ENCODE results near the gene MAF.

Gene MAF

DNA sequence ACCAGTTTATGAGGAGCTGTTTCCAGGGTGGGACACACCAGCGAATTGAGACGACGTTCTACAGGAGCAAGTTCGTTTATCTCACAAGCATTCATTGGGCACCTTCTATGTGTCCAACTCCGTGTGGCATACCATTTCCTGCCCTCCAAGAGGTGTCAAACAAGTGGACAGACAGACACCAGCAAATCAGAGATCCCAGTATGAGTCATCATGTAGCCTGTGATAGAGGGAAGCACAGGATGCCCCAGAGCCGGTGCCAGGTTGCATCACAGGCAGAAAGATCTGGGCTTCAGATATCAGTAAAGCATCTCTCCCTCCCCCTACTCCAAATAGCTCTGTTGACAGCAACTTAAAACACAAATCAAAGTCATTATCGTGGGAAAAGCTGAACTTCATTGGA, 31.8 kb upstream of the MAF start:
- FAIRE-seq = no peak
- DNase-seq (ENCODE audit: insufficient read length) = no peak
- TF ChIP-seq TAF1 (IDR thresholded peaks at IDR 0.05; ENCODE audit: borderline replicate concordance, low read depth, low read length) = no peak
- TF ChIP-seq POLR2A (IDR thresholded peaks at IDR 0.05; ENCODE audit: low read depth, low read length) = no peak
- TF ChIP-seq POLR2AphosphoS5 (IDR thresholded peaks at IDR 0.05; ENCODE audit: low read depth, low read length) = no peak

DNA sequence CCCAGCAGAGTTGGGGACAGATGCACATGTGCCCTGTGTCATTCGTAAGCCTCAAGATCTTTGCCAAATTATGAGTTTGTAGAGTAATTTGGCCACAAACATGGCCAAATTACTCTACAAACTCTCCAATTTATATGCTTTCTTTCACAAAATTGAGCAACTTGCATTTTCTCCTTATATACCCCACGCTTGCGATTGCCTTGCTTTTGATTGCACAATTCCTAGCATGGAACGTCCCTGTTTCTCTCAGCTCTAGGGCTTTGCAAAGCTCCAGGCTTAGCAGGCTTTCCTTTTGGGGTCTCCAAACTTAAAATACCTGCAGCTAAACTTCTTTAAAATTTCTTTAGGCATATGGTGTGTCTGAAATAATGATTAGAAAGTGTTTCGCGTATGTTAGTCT, 28.5 kb upstream of the MAF start:
- no peak for FAIRE-seq

DNA sequence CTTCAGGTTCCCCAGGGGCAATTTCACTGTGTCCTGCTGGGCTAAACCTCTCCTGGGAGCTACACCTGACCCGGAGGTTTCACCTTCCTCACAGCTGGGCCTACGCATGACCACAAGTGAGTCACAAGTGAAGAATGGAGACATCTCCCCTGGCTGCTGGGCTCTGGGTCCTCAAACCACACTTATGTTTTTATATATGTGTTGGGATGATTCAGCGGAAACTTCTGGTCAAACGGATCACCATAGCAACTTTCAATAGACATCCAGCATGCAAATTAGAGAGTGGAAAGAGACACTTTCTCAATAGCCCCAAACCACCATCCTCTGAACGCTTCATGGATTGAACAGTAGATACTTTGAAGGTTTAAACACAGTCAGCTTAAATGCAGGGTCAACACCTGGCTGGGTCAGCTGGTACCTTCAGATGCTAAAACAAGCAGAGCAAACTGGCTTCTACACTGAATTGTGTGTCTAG, 28.0 kb upstream of the MAF start:
- DNase-seq (ENCODE audit: insufficient read length) (peak; percentile 6), FAIRE-seq (peak; percentile 76)
- TF ChIP-seq TAF1 (IDR thresholded peaks at IDR 0.05; ENCODE audit: borderline replicate concordance, low read depth, low read length) (no peak), POLR2AphosphoS5 (IDR thresholded peaks at IDR 0.05; ENCODE audit: low read depth, low read length) (no peak), POLR2A (IDR thresholded peaks at IDR 0.05; ENCODE audit: low read depth, low read length) (no peak)

More for the DNA sequence above, 28.5 kb upstream of the MAF start:
- no peak for DNase-seq (ENCODE audit: insufficient read length)
- TF ChIP-seq TAF1 (IDR thresholded peaks at IDR 0.05; ENCODE audit: borderline replicate concordance, low read depth, low read length) (no peak), POLR2AphosphoS5 (IDR thresholded peaks at IDR 0.05; ENCODE audit: low read depth, low read length) (no peak), POLR2A (IDR thresholded peaks at IDR 0.05; ENCODE audit: low read depth, low read length) (no peak)

DNA sequence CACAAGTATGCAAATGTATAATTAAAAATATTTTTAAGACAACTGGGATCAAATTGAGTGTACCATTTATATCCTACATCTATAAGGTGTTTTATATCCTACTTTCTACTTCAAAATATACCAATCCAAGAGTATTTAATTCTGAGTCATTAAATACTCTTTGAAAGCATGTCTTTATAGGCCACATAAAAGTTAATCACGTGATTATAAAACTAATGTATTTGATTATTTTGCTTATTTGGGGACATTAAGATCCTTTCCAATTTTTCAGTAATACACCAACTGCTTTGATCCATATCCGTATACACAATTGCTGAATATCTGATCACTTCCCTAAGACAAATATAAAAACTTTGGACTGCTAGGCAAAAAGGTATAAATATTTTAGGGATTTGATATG, 26.6 kb upstream of the MAF start:
- no peak for FAIRE-seq
- TF ChIP-seq POLR2AphosphoS5 (IDR thresholded peaks at IDR 0.05; ENCODE audit: low read depth, low read length) = no peak
- no peak for TF ChIP-seq POLR2A (IDR thresholded peaks at IDR 0.05; ENCODE audit: low read depth, low read length)
- no peak for TF ChIP-seq TAF1 (IDR thresholded peaks at IDR 0.05; ENCODE audit: borderline replicate concordance, low read depth, low read length)
- DNase-seq (ENCODE audit: insufficient read length) = no peak

DNA sequence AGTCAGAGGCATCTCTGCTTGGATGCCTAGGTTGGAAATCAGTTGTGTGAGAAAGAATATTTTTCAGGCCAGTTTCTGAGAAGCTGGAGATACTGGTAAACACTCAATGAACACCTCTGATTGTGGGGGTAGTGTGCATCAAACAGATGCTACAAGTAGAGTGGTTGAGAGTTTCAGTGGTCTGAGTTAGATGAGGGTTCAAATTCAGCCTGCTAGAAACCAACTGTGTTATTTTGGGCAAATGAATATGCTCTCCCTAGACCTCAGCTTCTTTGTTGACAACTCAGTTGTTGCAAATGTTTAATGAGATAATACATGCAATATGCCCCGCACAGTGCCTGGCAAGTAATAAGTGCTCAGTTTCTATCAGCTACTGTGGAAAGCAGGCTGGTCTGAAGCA, 25.2 kb upstream of the MAF start:
- FAIRE-seq = no peak
- no peak for DNase-seq (ENCODE audit: insufficient read length)
- TF ChIP-seq POLR2AphosphoS5 (IDR thresholded peaks at IDR 0.05; ENCODE audit: low read depth, low read length) (no peak), POLR2A (IDR thresholded peaks at IDR 0.05; ENCODE audit: low read depth, low read length) (no peak), TAF1 (IDR thresholded peaks at IDR 0.05; ENCODE audit: borderline replicate concordance, low read depth, low read length) (no peak)

- TF ChIP-seq TAF1 (IDR thresholded peaks at IDR 0.05; ENCODE audit: borderline replicate concordance, low read depth, low read length) (no peak), POLR2AphosphoS5 (IDR thresholded peaks at IDR 0.05; ENCODE audit: low read depth, low read length) (no peak), POLR2A (IDR thresholded peaks at IDR 0.05; ENCODE audit: low read depth, low read length) (no peak)
- DNase-seq (ENCODE audit: insufficient read length) = no peak
- FAIRE-seq = no peak
Observed at GRCh38 chr16:79623824-79624223, 23.3 kb upstream of the MAF start.

DNA sequence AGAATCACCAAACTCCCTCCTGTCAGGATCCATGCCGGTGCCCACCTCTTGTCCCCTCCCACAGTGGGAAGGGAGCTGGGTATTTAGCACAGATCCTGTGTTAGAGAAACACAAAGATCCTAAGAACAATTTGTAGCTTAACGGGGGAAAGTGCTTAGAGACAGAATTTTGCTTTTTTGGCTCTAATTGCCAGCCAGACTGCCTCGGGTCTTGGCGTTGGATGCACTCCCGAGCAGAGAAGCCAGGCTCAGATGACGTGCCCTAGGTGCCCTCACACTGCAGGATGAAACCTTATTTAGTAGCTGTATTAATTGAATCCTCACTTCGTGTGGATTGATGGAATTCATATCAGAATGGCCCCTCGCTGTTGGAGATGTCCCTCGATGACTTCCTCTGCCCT, 22.5 kb upstream of the MAF start:
- no peak for DNase-seq (ENCODE audit: insufficient read length)
- FAIRE-seq = no peak
- TF ChIP-seq POLR2A (IDR thresholded peaks at IDR 0.05; ENCODE audit: low read depth, low read length) (no peak), TAF1 (IDR thresholded peaks at IDR 0.05; ENCODE audit: borderline replicate concordance, low read depth, low read length) (no peak), POLR2AphosphoS5 (IDR thresholded peaks at IDR 0.05; ENCODE audit: low read depth, low read length) (no peak)

GRCh38 chr16:79621027-79621426, 20.5 kb upstream of the MAF start:
- DNase-seq (ENCODE audit: insufficient read length) = no peak
- FAIRE-seq = no peak
- no peak for TF ChIP-seq POLR2AphosphoS5 (IDR thresholded peaks at IDR 0.05; ENCODE audit: low read depth, low read length)
- no peak for TF ChIP-seq TAF1 (IDR thresholded peaks at IDR 0.05; ENCODE audit: borderline replicate concordance, low read depth, low read length)
- no peak for TF ChIP-seq POLR2A (IDR thresholded peaks at IDR 0.05; ENCODE audit: low read depth, low read length)

DNA sequence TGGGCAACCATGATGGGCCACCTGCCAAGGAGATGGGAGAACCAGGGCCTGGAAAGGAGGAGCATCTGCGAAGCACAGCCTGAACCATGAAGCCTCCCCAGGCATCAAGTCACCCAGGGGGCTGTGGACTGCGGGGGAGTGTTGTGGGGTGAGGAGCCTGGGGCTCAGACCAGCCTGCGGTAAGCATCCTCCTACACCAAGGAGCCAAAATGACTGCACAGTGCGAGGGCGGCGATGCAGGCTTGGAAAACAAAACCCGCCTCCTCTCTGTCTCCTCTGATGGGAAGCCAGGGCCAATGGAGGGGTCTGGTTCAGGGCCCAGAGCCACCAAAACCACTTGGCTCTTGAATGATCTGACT, 18.1 kb upstream of the MAF start:
- TF ChIP-seq TAF1 (IDR thresholded peaks at IDR 0.05; ENCODE audit: borderline replicate concordance, low read depth, low read length) (no peak), POLR2A (IDR thresholded peaks at IDR 0.05; ENCODE audit: low read depth, low read length) (no peak), POLR2AphosphoS5 (IDR thresholded peaks at IDR 0.05; ENCODE audit: low read depth, low read length) (no peak)
- DNase-seq (ENCODE audit: insufficient read length) (no peak), FAIRE-seq (no peak)

GRCh38 chr16:79618041-79618691, 17.6 kb upstream of the MAF start:
- TF ChIP-seq POLR2AphosphoS5 (IDR thresholded peaks at IDR 0.05; ENCODE audit: low read depth, low read length) = no peak
- no peak for TF ChIP-seq TAF1 (IDR thresholded peaks at IDR 0.05; ENCODE audit: borderline replicate concordance, low read depth, low read length)
- TF ChIP-seq POLR2A (IDR thresholded peaks at IDR 0.05; ENCODE audit: low read depth, low read length) = no peak
- DNase-seq (ENCODE audit: insufficient read length) (no peak), FAIRE-seq (no peak)

DNA sequence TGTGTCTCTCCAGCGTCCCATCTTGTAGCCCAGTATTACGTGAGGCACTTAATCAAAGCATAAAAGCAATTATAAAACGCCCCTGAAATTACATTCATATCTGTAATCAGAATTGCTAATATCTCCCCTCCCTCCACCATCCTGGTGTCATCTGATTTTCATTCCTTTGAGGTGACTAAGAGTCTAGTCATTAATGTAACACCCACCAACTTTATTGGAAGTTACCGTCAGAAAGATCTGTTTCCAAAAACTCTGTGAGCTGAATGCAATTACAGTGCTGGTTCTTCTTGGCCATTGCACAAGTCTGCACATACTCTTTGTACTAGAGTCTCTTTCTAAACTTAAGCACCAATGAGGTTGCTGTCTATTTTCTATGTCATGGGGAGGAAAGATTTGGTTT, 12.5 kb upstream of the MAF start:
- TF ChIP-seq TAF1 (IDR thresholded peaks at IDR 0.05; ENCODE audit: borderline replicate concordance, low read depth, low read length) (no peak), POLR2A (IDR thresholded peaks at IDR 0.05; ENCODE audit: low read depth, low read length) (no peak), POLR2AphosphoS5 (IDR thresholded peaks at IDR 0.05; ENCODE audit: low read depth, low read length) (no peak)
- DNase-seq (ENCODE audit: insufficient read length) = no peak
- no peak for FAIRE-seq

GRCh38 chr16:79612207-79612606, 11.7 kb upstream of the MAF start:
- DNase-seq (ENCODE audit: insufficient read length) (no peak), FAIRE-seq (no peak)
- TF ChIP-seq POLR2A (IDR thresholded peaks at IDR 0.05; ENCODE audit: low read depth, low read length) (no peak), POLR2AphosphoS5 (IDR thresholded peaks at IDR 0.05; ENCODE audit: low read depth, low read length) (no peak), TAF1 (IDR thresholded peaks at IDR 0.05; ENCODE audit: borderline replicate concordance, low read depth, low read length) (no peak)

All from GM12892 (cell line).